22Rv1 (cell line): ENCODE data around the gene PER2.
A peak's percentile ranks its signal among the peaks of the same experiment; 100 is the strongest.

Experiments used
- H3K27ac ChIP-seq: fragments of 450-650 bp; 2 replicates; pipeline ENCODE4 v1.5.1; 2017
- CTCF ChIP-seq: fragments of 450-650 bp; IDR thresholded peaks from 2 replicates; pipeline ENCODE4 v1.5.1; 2017; ENCODE audit warnings: mild to moderate bottlenecking
- ZFX ChIP-seq: fragments of 450-650 bp; IDR thresholded peaks from 2 replicates; pipeline ENCODE4 v1.6.1; 2017; ENCODE audit warnings: antibody characterized with exemption, borderline replicate concordance

The PER2 gene

GRCh38 chr2:238291550-238292281, 3.3 kb upstream of the PER2 start:
- no peak overlapping the region for H3K27ac ChIP-seq
- TF ChIP-seq CTCF (no peak), ZFX (no peak)

GRCh38 chr2:238290715-238291549, 2.5 kb upstream of the PER2 start:
- TF ChIP-seq ZFX: no peak
- no peak for TF ChIP-seq CTCF
- H3K27ac ChIP-seq: peak overlapping the region; percentile 98

- peak overlapping the region; percentile 98 for H3K27ac ChIP-seq
- TF ChIP-seq ZFX: no peak
- TF ChIP-seq CTCF: no peak
These were observed 1.7 kb upstream of the PER2 start for GRCh38 chr2:238290091-238290509.

- peak overlapping the region; percentile 98 for H3K27ac ChIP-seq
- TF ChIP-seq CTCF (no peak), ZFX (no peak)
These were observed 1.2 kb upstream of the PER2 start for GRCh38 chr2:238289574-238289973.

GRCh38 chr2:238288650-238289573, 502 bp upstream of the PER2 start:
- TF ChIP-seq CTCF: peak; percentile 61
- no peak for TF ChIP-seq ZFX
- peak overlapping the region; percentile 98 for H3K27ac ChIP-seq

- peak overlapping the region; percentile 98 for H3K27ac ChIP-seq
These were observed 1.2 kb downstream of the PER2 start for GRCh38 chr2:238286987-238287736.

More at GRCh38 chr2:238286987-238287736, 1.2 kb downstream of the PER2 start:
- TF ChIP-seq CTCF (no peak), ZFX (no peak)
